Sigmoid colon (tissue), 7 donors: ENCODE results near the gene KCND3. TPM values are rescaled to one million over a fixed set of nuclear protein-coding genes. Genes with fewer than 3 reads are reported as not detected.

ENCODE experiments used
- DNase-seq: peaks from one replicate; pipeline ENCODE4 v3.0.0-alpha.2; 2019
- H3K27ac ChIP-seq, 4 donors: fragments of 200-600 bp; sonication (generic); one replicate each; pipeline ENCODE4 v1.5.1; 2016 to 2019; ENCODE audit warnings: mild to moderate bottlenecking in 1 of 4
- H3K27me3 ChIP-seq, 3 donors: fragments of 200-600 bp; sonication (generic); one replicate each; pipeline ENCODE4 v1.5.1; 2019; ENCODE audit warnings: mild to moderate bottlenecking in 1 of 3
- H3K36me3 ChIP-seq, 4 donors: fragments of 200-600 bp; sonication (generic); one replicate each; pipeline ENCODE4 v1.5.1; 2016 to 2019
- H3K4me1 ChIP-seq, 4 donors: fragments of 200-600 bp; sonication (generic); one replicate each; pipeline ENCODE4 v1.5.1; 2017 to 2019
- H3K4me3 ChIP-seq, 4 donors: fragments of 200-600 bp; sonication (generic); one replicate each; pipeline ENCODE4 v1.5.1; 2017 to 2019; ENCODE audit warnings: mild to moderate bottlenecking in 2 of 4, moderate library complexity in 1 of 4
- H3K9me3 ChIP-seq, 4 donors: fragments of 200-600 bp in 3 of 4; sonication (generic) in 3 of 4; one replicate each; pipeline versions ENCODE4 v1.5.1 to v1.6.1; 2013 to 2019
- CTCF ChIP-seq, 4 experiments: fragments of 450-650 bp in 3 of 4; fragments of 200-600 bp in 1 of 4; IDR thresholded peaks; one replicate each; pipeline ENCODE4 v1.5.1; 2016 to 2019; ENCODE audit warnings: antibody characterized with exemption in 4 of 4, mild to moderate bottlenecking in 3 of 4, moderate library complexity in 2 of 4
- EP300 ChIP-seq, 4 donors: sonication (generic); formaldehyde crosslinking; IDR thresholded peaks; one replicate each; pipeline ENCODE4 v1.6.1; 2017; ENCODE audit warnings: antibody characterized with exemption in 4 of 4
- POLR2A ChIP-seq, 2 donors: fragments of 450-650 bp; IDR thresholded peaks; one replicate each; pipeline ENCODE4 v1.6.1; 2016; ENCODE audit warnings: antibody characterized with exemption in 2 of 2, mild to moderate bottlenecking in 2 of 2, moderate library complexity in 2 of 2
- POLR2AphosphoS5 ChIP-seq, 4 donors: sonication (generic); formaldehyde crosslinking; IDR thresholded peaks; one replicate each; pipeline ENCODE4 v1.6.1; 2017; ENCODE audit warnings: antibody characterized with exemption in 4 of 4
- WGBS, 2 donors: extraction: QIAGEN DNeasy Blood & Tissue Kit; methylation state at CpG; one replicate each; pipeline ENCODE4 v1.1.7; 2013; 5-methylcytosine and 5-hydroxymethylcytosine counted together
- intact Hi-C: fragments of 100-400 bp; cut with DNase I; formaldehyde crosslinking; loops from one replicate; pipeline ENCODE4 v1.15.1; 2023
- polyA plus RNA-seq, 3 donors: library from polyadenylated mRNA; stranded (reverse); fragments of 200-250 nt; gene quantifications; one replicate each; pipeline ENCODE4 v1.2.3, GENCODE V29; 2013
- total RNA-seq, 4 donors: library from RNA; depleted of rRNA; stranded (reverse); fragments of >200 nt; gene quantifications; one replicate each; pipeline ENCODE4 v1.1.0, GENCODE V29; 2016
- donor health status: healthy with polysubstance abuse.
- donor health status: Bipolar disorder and iron deficiency.
- donor health status: healthy.

KCND3 gene
- total and polyA plus RNA-seq, 7 donors, result 0.23 to 18.3 (median 5.9) TPM

- intact Hi-C loops, result no loop called here
- H3K36me3 ChIP-seq, result peaks cover 0 to 22% (median 0%) of the 10 kb centered on the region in 4 donors
- 86 to 91% methylated on average over 2 of the region's 2 CpGs for WGBS, 2 donors
- H3K4me3 ChIP-seq, result no peak overlapping the region
- H3K9me3 ChIP-seq, result no peaks in the 10 kb centered on the region
- DNase-seq, result no peak
- TF ChIP-seq CTCF (IDR thresholded peaks at IDR 0.05), result no peak
- no peak for TF ChIP-seq EP300 (IDR thresholded peaks at IDR 0.05)
- TF ChIP-seq POLR2AphosphoS5 (IDR thresholded peaks at IDR 0.05), result no peak
- TF ChIP-seq POLR2A (IDR thresholded peaks at IDR 0.05), result no peak
- no peak overlapping the region for H3K27ac ChIP-seq
- no peaks in the 10 kb centered on the region for H3K27me3 ChIP-seq
- H3K4me1 ChIP-seq, result peaks cover 0 to 8% (median 0%) of the 10 kb centered on the region in 4 donors
These were observed 213.1 kb downstream of the KCND3 start for GRCh38 chr1:111776391-111776790.

GRCh38 chr1:111775966-111776365, 213.5 kb downstream of the KCND3 start:
- H3K4me3 ChIP-seq, result no peak overlapping the region
- peaks cover 0 to 8% (median 0%) of the 10 kb centered on the region in 4 donors for H3K4me1 ChIP-seq
- no peak for TF ChIP-seq CTCF (IDR thresholded peaks at IDR 0.05)
- no peak for TF ChIP-seq POLR2AphosphoS5 (IDR thresholded peaks at IDR 0.05)
- no peak for TF ChIP-seq POLR2A (IDR thresholded peaks at IDR 0.05)
- no peak for TF ChIP-seq EP300 (IDR thresholded peaks at IDR 0.05)
- WGBS, 2 donors, result 85 to 88% methylated on average over 9 of the region's 9 CpGs
- DNase-seq, result no peak
- H3K9me3 ChIP-seq, result no peaks in the 10 kb centered on the region
- intact Hi-C loops, result no loop called here
- no peaks in the 10 kb centered on the region for H3K27me3 ChIP-seq
- H3K27ac ChIP-seq, result no peak overlapping the region
- peaks cover 0 to 26% (median 0%) of the 10 kb centered on the region in 4 donors for H3K36me3 ChIP-seq

- peaks cover 0 to 6% (median 0%) of the 10 kb centered on the region in 4 donors for H3K4me1 ChIP-seq
- no peak overlapping the region for H3K4me3 ChIP-seq
- no peaks in the 10 kb centered on the region for H3K9me3 ChIP-seq
- intact Hi-C loops, result no loop called here
- TF ChIP-seq POLR2AphosphoS5 (IDR thresholded peaks at IDR 0.05) (peak in 1 of 4 donors; percentile 16), EP300 (IDR thresholded peaks at IDR 0.05) (no peak), POLR2A (IDR thresholded peaks at IDR 0.05) (no peak)
- WGBS, 2 donors, result 90 to 91% methylated on average over 4 of the region's 4 CpGs
- H3K27me3 ChIP-seq, result no peaks in the 10 kb centered on the region
- H3K27ac ChIP-seq, result peak overlapping the region in 2 of 4 donors; percentile 2 to 12
- H3K36me3 ChIP-seq, result peaks cover 4 to 41% (median 5%) of the 10 kb centered on the region in 4 donors
- no peak for DNase-seq
These were observed 218.6 kb downstream of the KCND3 start for GRCh38 chr1:111770916-111771315.

- 39 to 44% methylated on average over 6 of the region's 6 CpGs for whole genome bisulfite sequencing, 2 donors
- intact Hi-C loops, result loop anchor here (1.0 to 2.0 kb wide), 2 partner anchors 288 to 547 kb away; no protein-coding TSS in a partner anchor
These were observed 219.8 kb downstream of the KCND3 start for GRCh38 chr1:111769517-111770146.

More at GRCh38 chr1:111769517-111770146, 219.8 kb downstream of the KCND3 start:
- DNase-seq, result no peak
- H3K36me3 ChIP-seq, result peaks cover 4 to 54% (median 9%) of the 10 kb centered on the region in 4 donors
- peaks cover 0 to 6% (median 0%) of the 10 kb centered on the region in 4 donors for H3K4me1 ChIP-seq
- no peak overlapping the region for H3K27ac ChIP-seq
- H3K4me3 ChIP-seq, result no peak overlapping the region
- H3K27me3 ChIP-seq, result no peaks in the 10 kb centered on the region
- peak; percentile 79 to 83 (median 82) for TF ChIP-seq CTCF (IDR thresholded peaks at IDR 0.05)
- TF ChIP-seq POLR2AphosphoS5 (IDR thresholded peaks at IDR 0.05), result no peak
- no peak for TF ChIP-seq EP300 (IDR thresholded peaks at IDR 0.05)
- TF ChIP-seq POLR2A (IDR thresholded peaks at IDR 0.05), result no peak
- no peaks in the 10 kb centered on the region for H3K9me3 ChIP-seq
